ENCODE measurements around the gene ARMC10. TPM values are rescaled to one million over a fixed set of nuclear protein-coding genes. Genes with fewer than 3 reads are reported as not detected.
"Not testable (repeated sequence)": the region's sequence is repeated elsewhere in the genome, so short reads cannot be mapped to it uniquely, and the experiment has no call there.

ARMC10 gene
- total RNA-seq, 1 donor from 2014 or later: 20.7 TPM

DNA sequence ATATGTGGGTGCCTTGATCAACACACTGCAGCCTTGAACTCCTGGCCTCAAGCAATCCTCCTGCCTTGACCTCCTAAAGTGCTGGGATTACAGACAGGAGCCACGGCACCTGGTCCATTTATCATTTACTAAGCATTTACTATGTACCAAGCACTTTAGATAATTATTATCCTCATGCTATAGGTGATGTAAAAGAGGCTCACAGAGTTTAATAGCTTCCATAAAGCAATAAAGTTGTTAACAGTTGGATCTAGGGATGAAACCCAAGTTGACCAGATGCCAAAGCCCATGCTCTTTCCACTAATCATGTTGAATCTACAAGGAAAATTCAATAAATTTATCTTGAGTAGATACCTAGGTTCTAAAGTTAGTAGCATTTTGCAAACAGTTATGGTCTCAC is 68.9 kb downstream of the ARMC10 start:
- DNase-seq (ENCODE audit: missing footprints): no peak
- intact Hi-C loops (cut with DNase I): no loop called here
- ATAC-seq: no peak

DNA sequence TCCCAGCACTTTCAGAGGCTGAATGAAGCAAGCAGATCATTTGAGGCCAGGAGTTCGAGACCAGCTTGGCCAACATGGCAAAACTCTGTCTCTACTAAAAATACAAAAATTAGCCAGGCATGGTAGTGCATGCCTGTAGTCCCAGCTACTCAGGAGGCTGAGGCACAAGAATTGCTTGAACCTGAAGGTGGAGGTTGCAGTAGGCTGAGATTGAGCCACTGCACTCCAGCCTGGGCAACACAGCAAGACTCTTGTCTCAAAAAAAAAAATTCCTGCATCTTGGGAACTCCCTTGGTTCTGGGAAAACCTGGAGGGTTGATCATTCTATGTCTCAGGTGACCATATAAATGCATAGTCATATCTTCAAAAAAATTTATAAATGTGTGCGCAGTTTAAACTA is 69.8 kb downstream of the ARMC10 start:
- ATAC-seq; intact Hi-C loops (cut with DNase I); DNase-seq (ENCODE audit: missing footprints): not testable (repeated sequence)

DNA sequence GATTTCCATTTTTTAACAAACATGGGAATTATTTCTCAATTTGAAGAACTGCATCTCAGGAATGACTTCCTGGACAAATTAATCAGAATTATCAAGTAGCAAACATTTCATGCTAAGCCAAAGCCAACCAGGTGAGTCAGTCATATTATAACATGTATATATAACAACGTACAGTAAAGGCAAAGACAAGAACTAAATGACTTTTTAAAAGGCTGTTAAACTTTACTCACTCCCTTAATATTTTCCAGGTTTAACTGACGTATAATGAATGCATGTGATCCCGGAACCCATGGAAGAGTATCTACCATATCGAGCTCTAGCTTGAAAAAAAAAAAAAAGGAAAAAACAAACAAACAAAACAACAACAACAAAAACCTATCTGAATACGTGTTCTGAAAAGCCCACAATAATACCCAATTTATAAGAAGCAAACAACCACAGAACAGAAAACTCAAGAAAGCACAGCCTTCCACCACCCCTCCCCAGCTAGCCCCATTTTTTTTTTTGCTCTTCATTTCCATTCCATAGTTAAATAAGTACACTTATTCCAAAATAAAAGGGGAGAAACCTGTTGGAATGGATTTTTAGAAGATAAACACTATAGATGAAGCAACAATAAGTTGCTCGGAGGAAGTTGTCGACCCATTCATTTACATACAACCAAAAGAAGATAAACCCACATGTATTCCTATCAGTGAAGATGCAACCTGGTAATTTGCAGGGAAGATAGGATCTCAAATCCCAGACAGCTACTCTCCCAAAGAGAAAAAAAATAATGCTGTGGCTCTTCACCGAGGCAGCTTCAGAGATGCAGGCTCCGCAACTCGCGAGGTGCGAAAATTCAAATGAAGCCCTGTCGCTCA is 73.4 kb downstream of the ARMC10 start:
- no peak for DNase-seq (ENCODE audit: missing footprints)
- intact Hi-C loops (cut with DNase I): loop anchor here (2.0 kb wide), 1 partner anchor 74 kb away; the partner anchor contains the start of genes ARMC10 and FBXL13
- ATAC-seq: no peak

Other genes with a start within 250 kb of the ARMC10 start
- 2.1 TPM for gene LRRC17, start 162.1 kb upstream of the ARMC10 start, total RNA-seq
- 0.24 TPM for gene FBXL13, start 344 bp upstream of the ARMC10 start, total RNA-seq
- gene NAPEPLD, start 74.0 kb downstream of the ARMC10 start, total RNA-seq: 13.1 TPM
- 69.7 TPM for gene PMPCB, start 222.3 kb downstream of the ARMC10 start, total RNA-seq